22Rv1 (cell line): Measurements from ENCODE around the gene MCM5.

Experiments used
- H3K27ac ChIP-seq: fragments of 450-650 bp; 2 replicates; pipeline ENCODE4 v1.5.1; 2017
- CTCF ChIP-seq: fragments of 450-650 bp; IDR thresholded peaks from 2 replicates; pipeline ENCODE4 v1.5.1; 2017; ENCODE audit warnings: mild to moderate bottlenecking
- ZFX ChIP-seq: fragments of 450-650 bp; IDR thresholded peaks from 2 replicates; pipeline ENCODE4 v1.6.1; 2017; ENCODE audit warnings: antibody characterized with exemption, borderline replicate concordance

MCM5 gene

DNA sequence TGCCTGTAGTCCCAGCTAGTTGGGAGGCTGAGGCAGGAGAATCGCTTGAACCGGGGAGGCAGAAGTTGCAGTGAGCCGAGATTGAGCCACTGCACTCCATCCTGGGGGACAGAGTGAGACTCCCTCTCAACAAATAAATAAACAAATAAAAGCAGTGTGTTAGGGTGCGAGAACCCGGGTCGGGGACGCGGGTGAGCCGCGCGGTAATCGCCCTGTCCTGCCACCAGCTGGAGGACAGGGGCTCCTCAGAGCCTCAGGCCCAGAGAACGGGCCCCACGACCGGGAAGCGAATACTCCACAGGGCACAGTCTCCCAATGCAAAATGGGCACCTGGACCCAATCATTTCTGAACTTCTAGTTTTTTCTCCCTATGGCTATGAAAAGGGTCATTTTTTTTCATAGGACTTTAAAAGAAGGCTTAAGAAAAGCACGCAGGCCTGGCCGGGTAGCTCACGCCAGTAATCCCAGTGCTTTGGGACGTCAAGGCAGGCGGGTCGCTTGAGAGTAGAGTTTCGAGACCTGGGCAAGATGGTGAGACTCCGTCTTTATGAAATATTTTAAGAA, 744 bp upstream of the MCM5 start:
- peak overlapping the region; percentile 85 for H3K27ac ChIP-seq
- TF ChIP-seq ZFX: no peak
- no peak; the same call in 1 of the 2 replicates for TF ChIP-seq CTCF

- TF ChIP-seq CTCF (no peak), ZFX (no peak)
- peak overlapping the region; percentile 85 for H3K27ac ChIP-seq
Measured at GRCh38 chr22:35400501-35400790, 506 bp downstream of the MCM5 start.

GRCh38 chr22:35401863-35402262, 1.9 kb downstream of the MCM5 start:
- TF ChIP-seq ZFX: no peak
- no peak for TF ChIP-seq CTCF
- peak overlapping the region; percentile 85; the same call in 1 of the 2 replicates for H3K27ac ChIP-seq

DNA sequence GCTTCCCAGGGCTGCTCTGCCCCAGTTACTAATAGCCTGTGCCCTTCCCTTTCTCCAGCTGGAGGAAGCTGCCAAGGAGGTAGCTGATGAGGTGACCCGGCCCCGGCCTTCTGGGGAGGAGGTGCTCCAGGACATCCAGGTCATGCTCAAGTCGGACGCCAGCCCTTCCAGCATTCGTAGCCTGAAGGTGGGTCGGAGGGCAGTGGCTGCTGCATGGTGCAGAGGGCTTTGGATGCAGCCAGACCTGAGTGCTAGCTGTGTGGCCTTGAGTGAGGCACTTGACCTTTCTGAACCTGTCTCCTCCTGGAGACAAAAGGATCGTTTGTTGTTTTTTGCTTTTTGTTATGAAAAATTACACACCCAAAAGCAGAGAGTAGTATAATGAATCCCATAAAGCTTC, 3.4 kb downstream of the MCM5 start:
- TF ChIP-seq ZFX: no peak
- TF ChIP-seq CTCF: no peak
- no peak overlapping the region for H3K27ac ChIP-seq

GRCh38 chr22:35404176-35404575, 4.2 kb downstream of the MCM5 start:
- no peak overlapping the region for H3K27ac ChIP-seq
- TF ChIP-seq CTCF (no peak), ZFX (no peak)

DNA sequence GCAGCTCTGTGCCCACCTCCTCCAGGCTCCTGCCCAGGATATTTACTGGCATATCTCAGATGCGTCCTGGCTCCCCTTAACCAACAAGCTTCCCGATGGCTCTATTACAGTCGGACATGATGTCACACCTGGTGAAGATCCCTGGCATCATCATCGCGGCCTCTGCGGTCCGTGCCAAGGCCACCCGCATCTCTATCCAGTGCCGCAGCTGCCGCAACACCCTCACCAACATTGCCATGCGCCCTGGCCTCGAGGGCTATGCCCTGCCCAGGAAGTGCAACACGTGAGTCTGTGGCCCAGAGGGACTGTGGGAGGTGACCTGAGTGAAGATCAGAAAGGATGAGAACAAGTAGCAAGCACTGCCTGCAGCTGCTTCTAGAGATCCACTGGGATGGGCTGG, 6.5 kb downstream of the MCM5 start:
- TF ChIP-seq ZFX (no peak), CTCF (no peak)
- no peak overlapping the region for H3K27ac ChIP-seq

- no peak for TF ChIP-seq CTCF
- no peak for TF ChIP-seq ZFX
- H3K27ac ChIP-seq: no peak overlapping the region
Measured at GRCh38 chr22:35407362-35407761, 7.4 kb downstream of the MCM5 start.
